Fibroblast of skin of abdomen (primary cell): ENCODE results near the gene WDR46.

Experiments
- DNase-seq: peaks from one replicate; pipeline ENCODE4 v3.0.0-alpha.2; 2013

The WDR46 gene

DNA sequence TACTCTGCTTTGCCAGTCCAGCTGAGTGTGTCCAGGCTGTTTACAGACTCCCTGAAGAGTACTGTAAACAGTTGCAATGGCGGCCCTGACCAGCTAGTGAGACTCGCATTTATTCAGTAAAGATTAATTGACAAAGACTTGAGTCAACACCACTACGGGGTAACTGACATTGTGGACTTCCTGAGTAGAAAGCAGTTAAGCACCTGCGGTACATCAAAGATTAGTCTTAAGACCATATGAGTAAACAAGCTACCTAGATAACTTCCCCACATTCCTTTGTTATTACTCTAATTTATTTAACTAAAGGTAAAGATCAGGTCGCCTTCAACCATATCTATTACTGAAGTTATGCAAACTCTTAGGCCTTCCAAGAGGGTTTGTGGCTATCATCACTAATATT, 30.0 kb downstream of the WDR46 start:
- no peak for DNase-seq

DNA sequence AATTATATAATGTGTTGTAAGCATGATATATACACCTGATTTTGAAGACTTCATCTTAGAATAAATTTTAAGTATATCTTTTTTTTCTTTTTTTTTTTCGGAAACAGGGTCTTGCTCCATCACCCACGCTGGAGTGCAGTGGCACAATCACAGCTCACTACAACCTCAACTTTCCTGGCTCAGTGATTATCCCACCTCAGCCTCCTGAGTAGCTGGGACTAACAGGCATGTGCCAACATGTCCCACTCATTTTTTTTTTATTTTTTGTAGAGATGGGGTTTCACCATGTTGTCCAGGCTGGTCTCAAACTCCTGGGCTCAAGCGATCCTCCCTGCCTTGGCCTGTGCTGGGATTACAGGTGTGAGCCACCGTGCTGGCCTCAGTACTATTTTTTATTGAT, 34.4 kb downstream of the WDR46 start:
- no peak for DNase-seq

DNA sequence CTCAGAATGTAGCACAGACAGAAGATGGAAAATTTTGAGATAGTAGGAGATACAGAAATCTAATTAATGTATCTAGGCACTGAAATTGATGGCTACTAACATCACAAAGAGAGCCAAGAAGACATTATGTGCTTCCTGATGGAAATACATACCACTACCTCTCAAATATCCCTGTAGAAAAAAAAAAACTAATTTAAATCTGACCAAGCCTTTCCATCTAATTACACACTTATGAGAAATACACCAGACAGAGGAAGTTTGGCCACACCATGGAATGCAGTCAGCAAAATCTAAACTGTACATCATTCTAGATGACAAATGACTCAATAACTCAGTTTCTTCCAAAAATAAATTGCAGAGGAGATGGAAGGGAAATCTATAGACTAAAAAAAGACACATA, 36.3 kb downstream of the WDR46 start:
- peak; percentile 84 for DNase-seq

DNA sequence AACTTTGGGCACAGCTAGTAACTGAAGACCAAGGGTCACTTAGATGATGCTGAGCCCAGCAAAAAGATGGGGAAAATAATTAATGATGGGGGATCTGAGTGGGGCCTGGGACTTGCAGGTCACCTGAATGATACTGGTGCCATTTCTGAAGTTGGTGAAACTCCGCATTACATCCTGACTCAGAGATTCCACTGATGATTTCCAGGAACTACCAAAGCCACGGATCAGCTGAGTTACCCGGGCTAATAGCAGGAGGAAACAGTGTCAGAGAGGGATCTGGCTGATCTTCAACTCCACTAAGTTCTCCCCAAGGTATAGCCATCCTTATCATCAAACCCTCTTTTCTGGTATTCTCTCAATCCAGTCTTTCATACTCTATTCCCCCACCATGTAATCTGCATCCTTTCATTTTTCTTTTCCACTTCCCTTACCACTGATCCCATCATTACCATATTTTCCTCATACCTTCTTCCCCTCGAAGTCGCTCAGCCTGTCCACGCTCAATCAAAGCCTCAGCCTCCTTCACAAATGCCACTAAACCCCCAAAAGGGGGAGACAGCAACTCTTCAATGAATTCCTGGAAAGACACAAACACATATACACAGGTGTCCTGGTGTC, 37.5 kb downstream of the WDR46 start:
- peak; percentile 35 for DNase-seq

DNA sequence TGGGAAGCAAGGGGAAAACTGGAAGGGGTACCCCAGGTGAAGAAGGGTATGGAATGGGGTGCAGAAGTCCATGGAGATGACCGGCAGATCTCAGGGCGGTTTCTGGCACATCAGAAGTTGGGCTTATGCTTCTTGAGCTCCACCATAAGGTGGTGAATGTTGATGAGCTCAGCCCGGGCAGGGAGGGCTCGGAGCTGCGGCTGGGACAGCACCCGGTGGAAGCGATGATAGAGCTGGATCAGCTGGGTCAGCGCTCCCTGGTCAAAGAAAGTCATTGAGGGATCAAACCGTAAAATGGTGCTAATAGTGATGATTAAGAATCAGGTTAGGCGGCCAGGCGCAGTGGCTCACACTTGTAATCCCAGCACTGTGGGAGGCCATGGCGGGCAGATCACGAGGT, 38.3 kb downstream of the WDR46 start:
- DNase-seq, result no peak

DNA sequence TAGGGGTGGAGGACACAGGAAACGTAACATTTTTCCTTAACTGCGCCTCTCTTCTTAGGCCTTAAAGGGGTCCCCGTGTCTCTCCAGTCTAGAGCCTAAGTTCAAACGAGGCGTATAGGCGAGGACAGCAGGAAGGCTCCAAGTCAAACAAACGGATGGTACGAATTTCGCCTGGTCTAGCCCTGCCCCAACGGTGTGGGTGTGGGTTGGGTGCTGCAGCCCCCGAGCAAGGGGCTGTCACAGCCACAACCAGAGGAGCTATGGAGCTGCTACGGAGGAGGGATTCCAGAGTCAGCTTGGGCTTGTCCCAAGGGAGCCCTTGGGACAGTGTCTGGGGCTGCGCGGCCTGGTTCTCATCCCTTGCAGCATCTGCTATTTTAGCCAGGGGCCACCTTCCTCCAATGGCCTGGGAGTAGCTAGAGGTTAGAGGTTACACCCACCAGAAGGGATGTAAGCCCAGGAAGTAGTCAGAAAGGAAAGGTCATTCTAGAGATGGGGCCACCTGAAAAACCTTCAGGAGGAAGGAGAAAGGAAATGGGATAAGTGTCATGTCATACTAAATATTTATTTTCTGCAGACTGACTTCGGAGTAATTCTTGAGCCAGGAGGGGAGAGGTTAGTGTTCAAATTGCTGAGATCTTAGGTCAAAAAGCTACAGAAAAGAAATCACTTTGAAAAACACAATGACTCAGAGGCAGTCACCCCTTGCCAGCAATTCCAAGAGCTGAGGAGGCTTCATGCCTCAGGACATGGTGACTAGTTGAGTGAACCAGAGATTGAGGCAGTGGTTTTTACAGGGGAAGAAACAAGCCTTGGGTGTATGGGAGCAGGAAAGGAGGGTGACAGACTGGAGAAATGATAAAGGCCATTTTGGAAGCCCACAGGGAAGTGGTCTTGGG, 39.1 kb downstream of the WDR46 start:
- DNase-seq, result peak; percentile 73

DNA sequence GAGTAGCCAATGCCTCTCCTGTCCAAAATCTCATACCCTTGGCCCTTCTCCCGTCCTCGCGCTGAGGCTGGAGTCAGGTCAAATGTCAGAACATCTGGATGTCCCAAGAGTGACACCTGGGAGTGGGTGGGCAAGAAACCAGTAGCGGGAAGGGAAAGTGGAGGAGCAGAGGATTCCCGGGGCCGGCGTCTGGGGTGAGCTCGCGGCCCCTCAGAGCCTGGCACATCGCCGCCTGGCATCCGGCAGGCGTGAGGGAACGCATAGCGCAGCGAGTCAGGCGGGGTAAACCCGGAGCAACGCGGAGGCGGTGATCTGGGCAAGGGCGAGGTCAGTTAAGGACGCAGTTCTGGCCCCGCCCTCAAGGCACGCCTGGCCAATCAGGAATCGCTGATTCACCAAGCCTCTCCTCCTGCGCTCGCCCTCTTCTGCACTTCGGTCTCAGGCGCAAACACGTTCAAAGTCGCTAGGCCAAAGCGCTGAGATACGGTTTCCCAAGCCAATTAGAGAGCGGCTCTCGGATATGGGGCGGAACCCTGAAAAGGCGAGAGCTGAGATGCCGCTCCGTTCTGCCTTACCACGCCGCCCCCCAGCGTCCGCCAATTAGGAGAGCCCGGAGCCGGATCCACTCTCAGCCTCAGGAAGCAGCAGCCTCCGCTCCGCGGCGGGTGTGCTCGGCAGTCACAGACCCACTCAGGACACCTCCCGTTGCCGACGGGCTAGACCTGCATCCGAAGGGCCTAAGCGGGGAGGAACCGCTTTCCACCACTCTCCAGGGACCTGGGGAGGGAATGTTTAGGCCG, 39.9 kb downstream of the WDR46 start:
- DNase-seq, result peak; percentile 99

DNA sequence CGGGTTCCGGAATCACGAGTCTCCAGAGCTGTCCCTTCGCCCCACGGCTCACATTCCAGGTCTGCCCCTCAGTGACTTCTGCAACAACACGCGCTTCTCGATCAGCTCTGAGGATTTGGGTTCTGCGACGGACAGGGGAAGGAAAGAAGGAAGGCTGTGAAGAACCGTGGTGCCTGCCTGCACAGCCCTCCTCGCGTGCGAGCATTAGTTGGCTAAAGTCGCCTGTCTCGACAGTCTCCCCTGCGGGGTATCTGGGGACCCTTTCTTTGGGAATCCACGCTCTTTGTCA, 40.5 kb downstream of the WDR46 start:
- peak; percentile 51 for DNase-seq

DNA sequence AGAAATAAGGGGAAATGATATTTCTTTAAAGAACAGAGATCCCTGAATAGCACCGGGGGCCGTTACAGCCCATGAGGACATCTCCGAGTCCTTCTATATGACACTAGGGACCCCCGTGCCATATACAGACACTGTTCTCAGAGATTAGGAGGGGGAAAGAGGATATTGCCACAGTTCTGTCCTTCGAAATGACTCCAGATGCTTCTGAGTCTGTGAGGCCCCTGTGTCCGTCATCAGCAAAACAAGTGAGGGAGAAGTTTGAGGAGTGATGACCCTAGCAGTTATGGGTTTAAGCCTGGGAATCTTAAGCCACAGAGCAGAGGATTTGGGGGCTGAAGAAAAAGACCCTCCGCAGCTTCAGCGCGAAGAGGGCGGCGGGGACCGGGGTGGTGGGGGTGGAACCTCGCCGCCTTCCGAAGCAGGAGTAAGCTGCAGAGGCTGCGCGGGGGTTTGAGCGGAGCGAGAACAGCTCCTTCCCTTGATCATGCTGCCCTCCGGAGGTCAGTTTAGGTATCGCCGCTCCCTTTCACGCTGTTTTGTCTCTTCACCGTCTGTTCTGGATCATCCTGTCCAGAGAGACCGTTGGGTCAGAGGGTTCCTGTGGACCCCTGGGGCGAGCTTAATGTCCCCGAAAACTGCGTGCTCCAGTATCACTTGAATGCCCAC, 40.9 kb downstream of the WDR46 start:
- DNase-seq, result peak; percentile 84

DNA sequence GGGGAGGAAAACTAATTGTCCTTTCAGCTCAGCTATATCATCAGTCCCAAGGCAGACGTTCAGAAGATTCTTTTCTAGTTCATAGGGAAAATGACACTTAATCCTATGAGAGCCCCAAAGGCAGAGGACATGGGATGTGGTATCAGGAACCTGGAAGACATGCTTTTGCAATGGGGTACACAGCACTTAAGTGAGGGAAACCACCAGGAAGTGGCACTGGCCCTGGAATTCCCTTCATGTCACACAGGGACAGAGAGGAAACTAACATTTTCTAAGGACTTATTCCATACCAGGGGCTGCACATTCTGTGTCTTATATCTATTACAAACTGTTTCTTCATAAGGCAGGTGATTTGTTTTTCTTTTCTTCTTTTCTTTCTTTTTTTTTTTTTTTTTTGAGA, 45.6 kb downstream of the WDR46 start:
- DNase-seq, result no peak

DNA sequence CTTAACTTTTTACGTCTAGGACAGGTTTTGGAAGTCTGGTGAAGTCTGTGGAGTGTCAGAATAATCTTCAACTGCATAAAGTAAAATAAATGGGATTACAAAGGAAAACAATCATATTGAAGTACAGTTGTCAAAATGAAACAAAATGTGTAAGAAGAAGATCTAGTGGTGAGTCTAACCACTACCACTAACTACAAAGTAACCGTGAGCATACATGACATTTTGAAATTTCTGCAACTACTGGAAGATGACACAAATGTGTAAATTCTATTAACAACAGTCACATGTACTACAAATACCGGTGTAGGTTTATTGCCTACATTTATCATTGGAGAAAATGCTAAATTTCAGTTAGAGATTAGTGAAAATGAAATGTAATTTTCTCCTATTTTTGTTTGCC, 47.1 kb downstream of the WDR46 start:
- DNase-seq, result no peak

DNA sequence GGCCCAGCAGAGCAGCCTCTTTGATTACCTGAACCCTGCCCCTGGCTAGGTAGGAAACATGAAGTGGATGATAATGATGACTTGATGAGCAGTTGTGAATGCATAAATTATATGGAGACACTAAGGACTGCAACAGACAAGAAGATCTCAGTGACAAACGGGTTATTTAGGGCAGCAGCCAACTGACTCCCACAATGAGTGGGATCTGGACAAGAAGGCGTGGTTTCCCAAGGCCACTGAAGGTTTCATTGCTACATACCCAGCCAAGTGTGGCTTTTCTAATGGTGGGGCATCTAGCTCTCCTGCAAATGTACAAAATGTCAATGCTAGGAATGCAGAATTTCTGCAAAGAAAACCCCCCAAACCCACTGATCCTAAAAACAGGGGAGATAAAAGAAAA, 51.3 kb downstream of the WDR46 start:
- no peak for DNase-seq

DNA sequence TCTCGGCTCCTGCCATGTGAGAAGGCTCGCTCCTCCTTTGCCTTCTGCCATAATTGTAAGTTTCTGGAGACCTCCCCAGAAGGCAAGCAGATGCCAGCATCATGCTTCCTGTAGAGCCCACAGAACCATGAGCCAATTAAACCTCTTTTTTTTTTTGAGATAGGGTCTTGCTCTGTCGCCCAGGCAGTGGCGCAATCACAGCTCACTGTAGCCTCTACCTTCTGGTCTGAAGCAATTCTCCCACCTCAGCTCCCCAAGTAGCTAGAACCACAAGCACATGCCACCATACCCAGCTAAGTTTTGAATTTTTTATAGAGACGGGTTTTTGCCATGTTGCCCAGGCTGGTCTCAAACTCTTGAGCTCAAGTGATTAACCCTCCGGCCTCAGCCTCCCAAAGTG, 52.2 kb downstream of the WDR46 start:
- no peak for DNase-seq

DNA sequence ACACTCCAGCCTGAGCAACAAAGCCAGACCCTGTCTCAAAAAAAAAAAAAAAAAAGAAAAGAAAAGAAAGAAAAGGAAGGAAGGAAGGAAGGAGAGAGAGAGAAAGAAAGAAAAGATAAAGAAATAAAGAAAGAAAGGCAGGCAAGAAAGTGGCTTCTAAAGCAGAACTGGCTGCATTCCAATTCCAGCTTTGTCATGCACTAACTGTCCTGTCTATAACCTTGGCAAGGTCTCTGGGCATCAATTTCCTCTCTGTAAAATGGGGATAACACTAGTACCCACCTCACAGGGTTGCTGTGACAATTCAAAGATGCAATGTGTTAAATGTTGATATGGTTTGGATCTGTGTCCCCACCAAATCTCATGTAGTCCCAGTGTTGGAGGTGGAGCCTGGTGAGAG, 52.7 kb downstream of the WDR46 start:
- DNase-seq, result no peak

DNA sequence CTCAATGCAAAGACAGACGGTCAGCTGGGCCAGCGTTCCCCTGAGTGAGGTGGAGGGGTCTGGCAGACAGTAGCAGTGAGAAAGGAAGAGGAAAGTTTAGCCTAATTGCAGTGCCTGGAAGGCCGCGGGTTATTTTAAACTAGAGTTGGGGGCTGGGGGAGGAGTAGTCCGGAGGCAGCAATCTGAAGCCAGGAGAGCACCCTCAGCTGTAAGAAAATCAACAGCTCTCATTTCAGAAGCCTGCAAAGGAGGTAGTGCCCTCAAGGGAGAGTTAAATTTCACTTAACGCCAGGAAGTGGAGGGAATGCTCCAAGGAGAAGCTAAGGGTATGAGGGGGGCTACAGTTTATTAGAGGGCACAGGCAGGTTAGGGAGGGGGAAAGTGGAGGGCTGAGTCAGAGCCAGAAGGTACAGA, 53.8 kb downstream of the WDR46 start:
- no peak for DNase-seq
